RWPE2 (cell line): ENCODE results near the gene TSC2.

ENCODE experiments used
- ATAC-seq: fragments of 200-7000 bp; cut with Tn5 transposase; 3 replicates; pipeline ENCODE4 v1.9.1; 2021; ENCODE audit warnings: low read depth
- DNase-seq: peaks from one replicate; pipeline ENCODE4 v3.0.0-alpha.2; 2020; ENCODE audit warnings: low spot score
- H3K27ac ChIP-seq: fragments of 450-650 bp; 2 replicates; pipeline ENCODE4 v1.5.1; 2017; ENCODE audit warnings: mild to moderate bottlenecking; ENCODE audit not compliant: poor library complexity, severe bottlenecking
- H3K27me3 ChIP-seq: fragments of 250-450 bp; sonication (Bioruptor Pico); 2 replicates; pipeline ENCODE4 v1.5.1; 2021; ENCODE audit warnings: mild to moderate bottlenecking, moderate library complexity; ENCODE audit not compliant: insufficient read depth, poor library complexity, severe bottlenecking
- H3K36me3 ChIP-seq: fragments of 250-450 bp; sonication (Bioruptor Pico); 2 replicates; pipeline ENCODE4 v1.5.1; 2020; ENCODE audit warnings: low read depth, mild to moderate bottlenecking, moderate library complexity
- H3K4me1 ChIP-seq: fragments of 250-450 bp; sonication (Bioruptor Pico); 2 replicates; pipeline ENCODE4 v1.5.1; 2021; ENCODE audit warnings: mild to moderate bottlenecking, moderate library complexity; ENCODE audit not compliant: insufficient read depth, poor library complexity, severe bottlenecking
- H3K4me3 ChIP-seq: fragments of 250-450 bp; sonication (Bioruptor Pico); 2 replicates; pipeline ENCODE4 v1.5.1; 2021; ENCODE audit warnings: mild to moderate bottlenecking, moderate library complexity; ENCODE audit not compliant: severe bottlenecking
- H3K9me3 ChIP-seq: fragments of 250-450 bp; sonication (Bioruptor Pico); 2 replicates; pipeline ENCODE4 v1.5.1; 2021; ENCODE audit warnings: mild to moderate bottlenecking, moderate library complexity; ENCODE audit not compliant: severe bottlenecking
- TF ChIP-seq, protein P1 (sequence below): fragments of 450-650 bp; IDR thresholded peaks from one replicate; pipeline ENCODE4 v1.5.1; 2017; ENCODE audit warnings: mild to moderate bottlenecking, moderate library complexity; ENCODE audit not compliant: poor library complexity, severe bottlenecking

The TSC2 gene

GRCh38 chr16:2036200-2036966 is 11.4 kb upstream of the TSC2 start:
- no peaks in the 10 kb centered on the region for H3K27me3 ChIP-seq
- H3K4me1 ChIP-seq = peaks cover 13% of the 10 kb centered on the region
- peak overlapping the region; percentile 21 for H3K27ac ChIP-seq
- no peak overlapping the region for H3K4me3 ChIP-seq
- no peaks in the 10 kb centered on the region for H3K9me3 ChIP-seq
- H3K36me3 ChIP-seq = no peaks in the 10 kb centered on the region
- TF ChIP-seq, protein P1, sequence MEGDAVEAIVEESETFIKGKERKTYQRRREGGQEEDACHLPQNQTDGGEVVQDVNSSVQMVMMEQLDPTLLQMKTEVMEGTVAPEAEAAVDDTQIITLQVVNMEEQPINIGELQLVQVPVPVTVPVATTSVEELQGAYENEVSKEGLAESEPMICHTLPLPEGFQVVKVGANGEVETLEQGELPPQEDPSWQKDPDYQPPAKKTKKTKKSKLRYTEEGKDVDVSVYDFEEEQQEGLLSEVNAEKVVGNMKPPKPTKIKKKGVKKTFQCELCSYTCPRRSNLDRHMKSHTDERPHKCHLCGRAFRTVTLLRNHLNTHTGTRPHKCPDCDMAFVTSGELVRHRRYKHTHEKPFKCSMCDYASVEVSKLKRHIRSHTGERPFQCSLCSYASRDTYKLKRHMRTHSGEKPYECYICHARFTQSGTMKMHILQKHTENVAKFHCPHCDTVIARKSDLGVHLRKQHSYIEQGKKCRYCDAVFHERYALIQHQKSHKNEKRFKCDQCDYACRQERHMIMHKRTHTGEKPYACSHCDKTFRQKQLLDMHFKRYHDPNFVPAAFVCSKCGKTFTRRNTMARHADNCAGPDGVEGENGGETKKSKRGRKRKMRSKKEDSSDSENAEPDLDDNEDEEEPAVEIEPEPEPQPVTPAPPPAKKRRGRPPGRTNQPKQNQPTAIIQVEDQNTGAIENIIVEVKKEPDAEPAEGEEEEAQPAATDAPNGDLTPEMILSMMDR = no peak
- DNase-seq = peak; percentile 73
- ATAC-seq = no peak

DNA sequence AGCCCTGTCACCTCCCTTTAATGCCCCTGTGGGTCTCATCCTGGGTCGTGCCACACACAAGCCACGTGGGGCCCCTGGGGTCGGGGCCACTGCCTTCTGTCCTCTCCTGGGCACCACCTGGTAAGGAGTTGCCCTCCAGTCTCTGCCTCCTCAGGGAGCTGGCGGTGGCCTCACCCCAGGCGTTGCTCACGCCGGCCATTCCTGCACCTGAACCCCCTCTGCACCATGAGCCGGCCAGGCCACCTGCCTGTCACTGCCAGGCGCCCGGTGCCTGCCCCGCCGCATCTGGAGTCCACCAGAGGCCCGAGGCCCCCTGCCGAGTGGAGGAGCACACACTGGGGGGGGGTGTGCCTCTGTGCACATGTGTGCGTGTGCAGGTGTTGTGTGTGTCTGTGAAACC is 10.7 kb upstream of the TSC2 start:
- Histone ChIP-seq H3K36me3 (no peaks in the 10 kb centered on the region), H3K27me3 (no peaks in the 10 kb centered on the region), H3K4me3 (no peak overlapping the region), H3K9me3 (no peaks in the 10 kb centered on the region), H3K4me1 (peaks cover 17% of the 10 kb centered on the region), H3K27ac (no peak overlapping the region)
- DNase-seq = no peak
- no peak for ATAC-seq
- TF ChIP-seq, protein P1 = no peak

GRCh38 chr16:2037647-2038381 is 10.0 kb upstream of the TSC2 start:
- no peaks in the 10 kb centered on the region for H3K27me3 ChIP-seq
- H3K4me1 ChIP-seq = peaks cover 17% of the 10 kb centered on the region
- H3K4me3 ChIP-seq = no peak overlapping the region
- no peak for DNase-seq
- H3K36me3 ChIP-seq = no peaks in the 10 kb centered on the region
- H3K27ac ChIP-seq = no peak overlapping the region
- no peaks in the 10 kb centered on the region for H3K9me3 ChIP-seq
- TF ChIP-seq, protein P1 = no peak
- no peak for ATAC-seq

DNA sequence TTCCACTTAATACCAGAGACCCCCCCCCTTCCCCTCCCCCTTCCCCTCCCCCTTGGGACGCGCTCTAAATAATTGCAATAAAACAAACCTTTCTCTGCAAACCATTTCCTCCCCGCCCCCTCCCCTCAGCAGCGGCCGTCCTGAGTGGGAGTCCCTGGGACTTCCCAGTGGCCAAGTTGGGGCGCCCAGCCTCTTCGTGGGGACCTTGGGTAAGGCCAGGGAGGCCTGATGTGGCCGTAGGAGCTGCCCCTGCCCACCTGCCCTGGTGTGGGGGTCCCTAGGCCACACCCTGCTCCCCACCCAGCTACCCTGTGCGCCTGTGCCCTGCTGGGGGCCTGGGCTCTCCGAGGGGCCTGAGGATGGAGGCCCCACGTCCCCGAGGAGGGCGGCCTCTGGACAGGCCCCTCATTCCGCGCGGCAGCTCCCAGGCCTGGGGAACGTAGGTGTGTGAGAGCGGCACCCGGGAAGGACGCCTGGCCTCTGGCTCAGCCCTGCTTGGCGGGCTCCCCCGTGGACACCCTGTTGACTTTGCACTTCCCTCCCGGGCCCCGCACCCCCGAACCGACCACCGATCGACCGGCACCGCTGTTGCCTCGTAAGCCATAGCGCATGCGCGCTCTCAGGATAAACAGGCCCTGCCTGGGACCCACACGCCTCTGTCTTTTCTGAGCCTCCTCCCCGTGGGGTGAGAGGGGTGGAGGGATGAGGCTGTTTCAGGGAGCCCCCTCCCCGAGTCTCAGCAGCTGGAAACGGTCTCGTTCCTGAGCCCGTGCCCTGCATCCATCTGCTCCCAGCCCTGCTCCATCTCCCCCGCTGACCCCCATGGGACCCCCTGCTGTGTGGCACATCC is 9.2 kb upstream of the TSC2 start:
- ATAC-seq = no peak
- H3K4me3 ChIP-seq = no peak overlapping the region
- TF ChIP-seq, protein P1 = no peak

More for the DNA sequence above, 9.2 kb upstream of the TSC2 start:
- no peaks in the 10 kb centered on the region for H3K9me3 ChIP-seq
- H3K27me3 ChIP-seq = no peaks in the 10 kb centered on the region
- no peak overlapping the region for H3K27ac ChIP-seq
- no peaks in the 10 kb centered on the region for H3K36me3 ChIP-seq
- H3K4me1 ChIP-seq = peaks cover 12% of the 10 kb centered on the region
- DNase-seq = no peak
